Chondrocyte (in vitro differentiated cells): ENCODE measurements around the gene EXD2. TPM values are rescaled to one million over a fixed set of nuclear protein-coding genes. Genes with fewer than 3 reads are reported as not detected.
"Not testable (repeated sequence)": the region's sequence is repeated elsewhere in the genome, so short reads cannot be mapped to it uniquely, and the experiment has no call there.

ENCODE experiments used
- DNase-seq: peaks from one replicate; pipeline ENCODE4 v3.0.0; 2021; ENCODE audit warnings: mixed read lengths, low spot score
- H3K27ac Mint-ChIP-seq: one replicate; pipeline ENCODE4 v1.8.0; 2021; ENCODE audit warnings: mild to moderate bottlenecking, moderate library complexity, mixed read lengths; ENCODE audit not compliant: unreplicated experiment
- H3K27me3 Mint-ChIP-seq: 2 replicates; pipeline ENCODE4 v1.8.0; 2021; ENCODE audit warnings: low read depth, mixed read lengths
- H3K36me3 Mint-ChIP-seq: 2 replicates; pipeline ENCODE4 v1.8.0; 2021; ENCODE audit warnings: low read depth, mixed read lengths
- H3K4me1 Mint-ChIP-seq: 2 replicates; pipeline ENCODE4 v1.8.0; 2021; ENCODE audit warnings: low read depth, mild to moderate bottlenecking, mixed read lengths
- H3K4me3 Mint-ChIP-seq: one replicate; pipeline ENCODE4 v1.8.0; 2021; ENCODE audit warnings: mild to moderate bottlenecking, moderate library complexity, mixed read lengths; ENCODE audit not compliant: unreplicated experiment
- H3K9me3 Mint-ChIP-seq: 2 replicates; pipeline ENCODE4 v1.8.0; 2021; ENCODE audit warnings: low read depth, mixed read lengths
- CTCF ChIP-seq: fragments of 200-600 bp; sonication (generic); IDR thresholded peaks from 2 replicates; pipeline ENCODE4 v1.5.0; 2021; ENCODE audit warnings: antibody characterized with exemption, mild to moderate bottlenecking, moderate library complexity
- total RNA-seq: library from RNA; stranded (reverse); gene quantifications from 3 replicates; pipeline ENCODE4 v1.2.1, GENCODE V29; 2021

EXD2 gene
- total RNA-seq, 1 donor from 2014 or later, result 27.0 TPM

- peaks cover 2% of the 10 kb centered on the region for H3K9me3 Mint-ChIP-seq
- DNase-seq, result no peak
- no peak overlapping the region for H3K4me3 Mint-ChIP-seq
- TF ChIP-seq CTCF, result no peak
- H3K27me3 Mint-ChIP-seq, result peaks cover 7% of the 10 kb centered on the region
- H3K36me3 Mint-ChIP-seq, result peaks cover 2% of the 10 kb centered on the region
- H3K4me1 Mint-ChIP-seq, result peaks cover 14% of the 10 kb centered on the region
- no peak overlapping the region for H3K27ac Mint-ChIP-seq
These were observed 35.1 kb upstream of the EXD2 start for GRCh38 chr14:69156224-69156623.

- H3K4me1 Mint-ChIP-seq, result no peaks in the 10 kb centered on the region
- no peak overlapping the region for H3K27ac Mint-ChIP-seq
- H3K9me3 Mint-ChIP-seq, result peaks cover 30% of the 10 kb centered on the region
- H3K4me3 Mint-ChIP-seq, result no peak overlapping the region
- TF ChIP-seq CTCF, result no peak
- no peak for DNase-seq
- H3K36me3 Mint-ChIP-seq, result peaks cover 5% of the 10 kb centered on the region
- peaks cover 10% of the 10 kb centered on the region for H3K27me3 Mint-ChIP-seq
These were observed 29.7 kb upstream of the EXD2 start for GRCh38 chr14:69161590-69161989.

DNA sequence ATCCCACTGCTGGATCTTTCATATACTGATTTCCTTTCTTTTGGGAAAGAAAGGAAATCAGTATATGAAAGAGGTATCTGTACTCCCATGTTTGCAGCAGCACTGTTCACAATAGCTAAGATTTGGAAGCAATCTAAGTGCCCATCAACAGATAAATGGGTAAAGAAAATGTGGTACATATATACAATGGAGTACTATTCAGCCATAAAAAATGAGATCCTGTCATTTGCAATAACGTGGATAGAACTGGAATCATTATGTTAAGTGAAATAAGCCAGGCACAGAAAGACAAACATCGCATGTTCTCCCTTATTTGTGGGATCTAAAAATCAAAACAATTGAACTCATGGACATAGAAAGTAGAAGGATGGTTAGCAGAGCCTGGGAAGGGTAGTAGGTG is 25.5 kb upstream of the EXD2 start:
- not testable (repeated sequence) for H3K27me3 Mint-ChIP-seq, H3K27ac Mint-ChIP-seq, H3K4me1 Mint-ChIP-seq, DNase-seq, H3K36me3 Mint-ChIP-seq, H3K4me3 Mint-ChIP-seq
- peaks cover 28% of the 10 kb centered on the region for H3K9me3 Mint-ChIP-seq

DNA sequence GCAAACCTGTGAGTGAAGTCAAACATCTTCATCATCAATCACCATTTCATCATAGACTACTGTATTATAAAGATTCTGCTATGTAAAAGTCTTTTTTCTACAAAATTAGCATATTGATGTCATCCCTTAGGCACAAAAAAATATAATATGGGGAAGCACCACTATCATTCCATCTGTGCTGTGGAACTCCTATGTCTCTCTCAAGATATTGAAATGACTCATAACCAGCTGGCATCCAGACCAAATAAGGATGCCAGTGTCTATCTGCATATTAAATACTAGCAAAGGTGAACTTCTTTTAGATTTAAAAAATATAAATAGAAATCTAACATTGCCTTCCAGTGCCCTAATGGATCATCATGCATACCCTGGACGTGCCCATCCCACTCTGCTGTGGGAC is 20.5 kb upstream of the EXD2 start:
- no peaks in the 10 kb centered on the region for H3K4me1 Mint-ChIP-seq

GRCh38 chr14:69171569-69171968 is 19.7 kb upstream of the EXD2 start:
- H3K27ac Mint-ChIP-seq, result no peak overlapping the region
- H3K27me3 Mint-ChIP-seq, result peaks cover 12% of the 10 kb centered on the region
- TF ChIP-seq CTCF, result no peak
- DNase-seq, result no peak
- H3K36me3 Mint-ChIP-seq, result no peaks in the 10 kb centered on the region
- H3K4me3 Mint-ChIP-seq, result no peak overlapping the region
- H3K4me1 Mint-ChIP-seq, result no peaks in the 10 kb centered on the region
- H3K9me3 Mint-ChIP-seq, result no peaks in the 10 kb centered on the region

More for the DNA sequence above, 20.5 kb upstream of the EXD2 start:
- H3K9me3 Mint-ChIP-seq, result peaks cover 1% of the 10 kb centered on the region
- no peak overlapping the region for H3K4me3 Mint-ChIP-seq
- no peaks in the 10 kb centered on the region for H3K36me3 Mint-ChIP-seq
- peaks cover 5% of the 10 kb centered on the region for H3K27me3 Mint-ChIP-seq
- DNase-seq, result no peak
- no peak overlapping the region for H3K27ac Mint-ChIP-seq
- TF ChIP-seq CTCF, result no peak

GRCh38 chr14:69175130-69175529 is 16.2 kb upstream of the EXD2 start:
- H3K27me3 Mint-ChIP-seq, result peaks cover 17% of the 10 kb centered on the region
- TF ChIP-seq CTCF, result no peak
- DNase-seq, result no peak
- H3K9me3 Mint-ChIP-seq, result no peaks in the 10 kb centered on the region
- H3K36me3 Mint-ChIP-seq, result no peaks in the 10 kb centered on the region
- H3K4me3 Mint-ChIP-seq, result no peak overlapping the region
- H3K27ac Mint-ChIP-seq, result no peak overlapping the region
- H3K4me1 Mint-ChIP-seq, result no peaks in the 10 kb centered on the region
